Small intestine (tissue), 7 donors: ENCODE results near the gene SLC39A1. TPM values are rescaled to one million over a fixed set of nuclear protein-coding genes. Genes with fewer than 3 reads are reported as not detected.
"Not testable (repeated sequence)": the region's sequence is repeated elsewhere in the genome, so short reads cannot be mapped to it uniquely, and the experiment has no call there.

Source experiments
- DNase-seq, 2 donors: peaks; one replicate each; pipeline versions ENCODE4 v3.0.0 to v3.0.0-alpha.2; 2013
- FAIRE-seq: peaks from 2 replicates; lab custom pipeline; 2012; peaks lifted over from hg19 to GRCh38; lab: Jason Lieb, UNC
- H3K27ac ChIP-seq, 3 donors: one replicate each; pipeline ENCODE4 v1.5.1; 2013; ENCODE audit warnings: low read length in 2 of 3, mild to moderate bottlenecking in 2 of 3, control low read depth in 1 of 3, inconsistent platforms in 1 of 3, low read depth in 1 of 3, moderate library complexity in 1 of 3
- H3K27me3 ChIP-seq, 3 donors: one replicate each; pipeline ENCODE4 v1.6.1; 2013; ENCODE audit warnings: low read length in 3 of 3, inconsistent platforms in 1 of 3; ENCODE audit not compliant: control insufficient read depth in 3 of 3, insufficient read depth in 3 of 3
- H3K36me3 ChIP-seq, 3 donors: one replicate each; pipeline ENCODE4 v1.6.1; 2013; ENCODE audit warnings: low read length in 3 of 3, inconsistent platforms in 1 of 3, low read depth in 1 of 3, mild to moderate bottlenecking in 1 of 3, moderate library complexity in 1 of 3; ENCODE audit not compliant: control insufficient read depth in 3 of 3, insufficient read depth in 2 of 3
- H3K4me1 ChIP-seq, 3 donors: one replicate each; pipeline ENCODE4 v1.6.1; 2013; ENCODE audit warnings: low read length in 2 of 3, inconsistent platforms in 1 of 3, low read depth in 1 of 3, mild to moderate bottlenecking in 1 of 3, moderate library complexity in 1 of 3; ENCODE audit not compliant: control insufficient read depth in 3 of 3, insufficient read depth in 2 of 3
- H3K4me3 ChIP-seq, 3 donors: one replicate each; pipeline ENCODE4 v1.5.1; 2013; ENCODE audit warnings: low read length in 3 of 3, control low read depth in 1 of 3, inconsistent platforms in 1 of 3, low read depth in 1 of 3, mild to moderate bottlenecking in 1 of 3, moderate library complexity in 1 of 3
- H3K9me3 ChIP-seq, 2 donors: one replicate each; pipeline ENCODE4 v1.6.1; 2013; ENCODE audit warnings: low read depth in 1 of 2, low read length in 1 of 2; ENCODE audit not compliant: control insufficient read depth in 2 of 2, insufficient read depth in 1 of 2
- WGBS, 3 donors: extraction: QIAGEN DNeasy Blood & Tissue Kit; methylation state at CpG; one replicate each; pipeline ENCODE4 v1.1.7; 2013; 5-methylcytosine and 5-hydroxymethylcytosine counted together
- polyA plus RNA-seq, 4 donors: library from polyadenylated mRNA; stranded (reverse) in 3 of 4; unstranded in 1 of 4; fragments of 200-250 nt in 3 of 4; fragments of 120-200 nt in 1 of 4; gene quantifications; one replicate each; pipeline versions ENCODE4 v1.2.1 to v1.2.3, GENCODE V29; 2013
- donor health status: healthy with polysubstance abuse.
- donor health status: control.
- donor health status: control.
- donor health status: Bipolar disorder and iron deficiency.
- donor health status: healthy.

Gene SLC39A1
- polyA plus RNA-seq, 4 donors, result 23.7 to 100 (median 65.4) TPM

- no peak for FAIRE-seq
- H3K9me3 ChIP-seq, result no peaks in the 10 kb centered on the region
- DNase-seq, result no peak
- no peak overlapping the region for H3K4me3 ChIP-seq
- peak overlapping the region in 1 of 3 donors; percentile 38 for H3K27ac ChIP-seq
- H3K27me3 ChIP-seq, result no peaks in the 10 kb centered on the region
- peaks cover 0 to 11% (median 0%) of the 10 kb centered on the region in 3 donors for H3K4me1 ChIP-seq
- H3K36me3 ChIP-seq, result peaks cover 0 to 16% (median 0%) of the 10 kb centered on the region in 3 donors
- 56 to 86% (median 80%) methylated on average over 6 of the region's 6 CpGs for WGBS, 3 donors
These were observed 21.0 kb upstream of the SLC39A1 start for GRCh38 chr1:153984123-153984894.

- Histone ChIP-seq H3K36me3 (peaks cover 0 to 18% (median 0%) of the 10 kb centered on the region in 3 donors), H3K4me1 (peaks cover 0 to 11% (median 0%) of the 10 kb centered on the region in 3 donors)
- not testable (repeated sequence) for H3K4me3 ChIP-seq, H3K27ac ChIP-seq, FAIRE-seq, H3K27me3 ChIP-seq, DNase-seq, H3K9me3 ChIP-seq
- 89 to 98% (median 92%) methylated on average over 2 of the region's 2 CpGs for WGBS, 3 donors
These were observed 18.4 kb upstream of the SLC39A1 start for GRCh38 chr1:153981735-153982134.

- H3K9me3 ChIP-seq, H3K27ac ChIP-seq, DNase-seq, H3K4me1 ChIP-seq, H3K27me3 ChIP-seq, FAIRE-seq, H3K4me3 ChIP-seq: not testable (repeated sequence)
- 91 to 93% (median 92%) methylated on average over 12 of the region's 12 CpGs for WGBS, 3 donors
- H3K36me3 ChIP-seq, result peaks cover 2 to 37% (median 8%) of the 10 kb centered on the region in 3 donors
These were observed 15.8 kb upstream of the SLC39A1 start for GRCh38 chr1:153979091-153979490.

- DNase-seq (no peak), FAIRE-seq (no peak)
- peaks cover 7 to 43% (median 12%) of the 10 kb centered on the region in 3 donors for H3K36me3 ChIP-seq
- no peaks in the 10 kb centered on the region for H3K27me3 ChIP-seq
- peak overlapping the region in 1 of 3 donors; percentile 93 for H3K4me3 ChIP-seq
- 43 to 55% (median 45%) methylated on average over 9 of the region's 9 CpGs for WGBS, 3 donors
- H3K9me3 ChIP-seq, result no peaks in the 10 kb centered on the region
- peaks cover 0 to 8% (median 0%) of the 10 kb centered on the region in 3 donors for H3K4me1 ChIP-seq
- H3K27ac ChIP-seq, result peak overlapping the region in 1 of 3 donors; percentile 77
These were observed 15.1 kb upstream of the SLC39A1 start for GRCh38 chr1:153978274-153978909.

- H3K4me1 ChIP-seq, result peaks cover 0 to 8% (median 0%) of the 10 kb centered on the region in 3 donors
- no peak for FAIRE-seq
- 0% methylated on average over 63 to 75 of the region's 75 CpGs for WGBS, 3 donors
These were observed 14.2 kb upstream of the SLC39A1 start, which contains the start of gene JTB for GRCh38 chr1:153977250-153978240. Gene JTB, minus strand, starts transcription at chr1:153977674. Its CDS starts 422 bp downstream, at chr1:153977252.

GRCh38 chr1:153976819-153977249 is 13.5 kb upstream of the SLC39A1 start:
- FAIRE-seq (no peak), DNase-seq (no peak)
- peak overlapping the region; percentile 74 to 94 (median 93) for H3K4me3 ChIP-seq
- peak overlapping the region; percentile 77 to 93 (median 85) for H3K27ac ChIP-seq
- peaks cover 9 to 43% (median 12%) of the 10 kb centered on the region in 3 donors for H3K36me3 ChIP-seq
- H3K4me1 ChIP-seq, result peaks cover 0 to 8% (median 0%) of the 10 kb centered on the region in 3 donors
- WGBS, 3 donors, result 1% methylated on average over 16 of the region's 16 CpGs
- H3K27me3 ChIP-seq, result no peaks in the 10 kb centered on the region
- no peaks in the 10 kb centered on the region for H3K9me3 ChIP-seq

More at GRCh38 chr1:153977250-153978240, 14.2 kb upstream of the SLC39A1 start, which contains the start of gene JTB:
- Histone ChIP-seq H3K9me3 (no peaks in the 10 kb centered on the region), H3K36me3 (peaks cover 9 to 47% (median 12%) of the 10 kb centered on the region in 3 donors), H3K27me3 (no peaks in the 10 kb centered on the region), H3K27ac (peak within 1 kb of the TSS; percentile 77 to 93 (median 85)), H3K4me3 (peak within 1 kb of the TSS; percentile 74 to 94 (median 93))
- DNase-seq, result peak; percentile 91 to 94

GRCh38 chr1:153973525-153973924 is 10.2 kb upstream of the SLC39A1 start:
- DNase-seq (no peak), FAIRE-seq (no peak)
- Histone ChIP-seq H3K9me3 (no peaks in the 10 kb centered on the region), H3K4me3 (no peak overlapping the region), H3K27ac (no peak overlapping the region), H3K27me3 (no peaks in the 10 kb centered on the region), H3K4me1 (peaks cover 0 to 10% (median 0%) of the 10 kb centered on the region in 3 donors), H3K36me3 (peaks cover 9 to 38% (median 12%) of the 10 kb centered on the region in 3 donors)
- WGBS, 3 donors, result 79 to 87% (median 80%) methylated on average over 7 of the region's 7 CpGs
